CD4-positive, alpha-beta T cell treated with Interleukin-15 for 1 hour (primary cell): Measurements from ENCODE around the gene C1orf105.
"Not testable (repeated sequence)": the region's sequence is repeated elsewhere in the genome, so short reads cannot be mapped to it uniquely, and the experiment has no call there.

ENCODE experiments used
- DNase-seq: peaks from one replicate; pipeline ENCODE4 v3.0.0-alpha.2; 2020

Gene C1orf105

GRCh38 chr1:172492421-172492820 lies 71.9 kb downstream of the C1orf105 start:
- no peak for DNase-seq

GRCh38 chr1:172494166-172494565 lies 73.7 kb downstream of the C1orf105 start:
- no peak for DNase-seq

GRCh38 chr1:172496127-172496526 lies 75.6 kb downstream of the C1orf105 start:
- DNase-seq: not testable (repeated sequence)

DNA sequence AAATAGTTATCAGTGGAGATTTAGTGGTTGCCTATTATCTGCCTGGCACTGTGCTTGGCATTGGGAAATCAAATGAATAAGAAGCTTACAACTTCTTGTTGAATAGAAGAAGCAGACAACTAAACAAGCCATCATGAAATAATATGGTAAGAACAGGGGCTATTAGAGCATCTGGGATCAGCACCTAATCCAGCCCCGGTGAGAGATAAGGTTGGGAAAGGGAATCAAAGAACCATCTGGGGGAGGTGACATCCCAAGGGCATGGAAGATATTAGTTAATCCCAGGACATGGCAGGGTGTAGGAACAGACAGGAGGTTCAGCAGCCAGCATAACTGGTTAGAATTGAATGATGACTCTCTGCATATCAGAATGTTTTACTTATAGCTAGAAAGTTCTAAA lies 76.2 kb downstream of the C1orf105 start:
- DNase-seq: no peak

GRCh38 chr1:172497230-172497629 lies 76.7 kb downstream of the C1orf105 start:
- DNase-seq: no peak

DNA sequence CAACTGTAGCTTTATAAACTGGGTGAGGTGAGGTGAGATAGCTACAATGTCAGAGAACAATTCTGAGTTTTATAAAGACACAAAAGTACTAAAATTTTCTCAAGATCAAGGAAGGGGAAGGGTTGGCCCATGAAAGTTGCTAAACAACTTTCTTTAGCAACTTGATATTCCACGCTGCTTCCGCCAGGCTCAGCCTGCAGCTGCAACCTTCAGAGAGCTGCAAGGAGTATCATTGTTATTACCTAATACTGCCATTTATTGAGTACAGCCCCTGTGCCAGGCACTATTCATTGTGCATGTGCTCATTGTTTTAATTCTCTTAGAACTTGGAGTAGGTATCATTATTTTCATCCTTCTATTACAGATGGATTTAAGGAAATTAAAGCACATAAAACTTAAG lies 78.4 kb downstream of the C1orf105 start:
- no peak for DNase-seq

DNA sequence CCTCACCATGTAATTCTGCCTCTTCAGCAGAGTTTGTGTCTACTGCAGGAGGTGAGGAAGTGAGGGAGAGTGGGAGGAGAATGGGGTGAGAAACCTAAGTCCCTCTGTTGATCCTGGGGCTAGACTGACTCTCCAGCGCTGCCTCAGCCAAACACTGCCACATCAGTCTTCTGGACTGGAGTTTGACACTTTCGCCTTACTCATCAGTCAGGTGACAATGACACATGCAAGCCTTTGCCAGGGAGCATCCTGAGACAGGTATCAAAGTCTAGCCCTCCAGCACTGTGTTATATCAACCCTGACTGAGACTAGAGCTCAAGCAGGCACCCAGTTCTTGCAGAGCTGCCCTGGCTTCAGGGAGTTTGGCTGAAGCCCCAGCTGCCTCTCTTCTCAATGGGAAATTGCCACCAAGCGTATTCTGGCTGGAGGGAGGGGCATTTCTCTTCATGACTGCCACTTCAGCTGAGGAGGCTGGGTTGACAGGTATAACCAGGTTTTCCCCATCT lies 79.2 kb downstream of the C1orf105 start:
- DNase-seq: no peak

DNA sequence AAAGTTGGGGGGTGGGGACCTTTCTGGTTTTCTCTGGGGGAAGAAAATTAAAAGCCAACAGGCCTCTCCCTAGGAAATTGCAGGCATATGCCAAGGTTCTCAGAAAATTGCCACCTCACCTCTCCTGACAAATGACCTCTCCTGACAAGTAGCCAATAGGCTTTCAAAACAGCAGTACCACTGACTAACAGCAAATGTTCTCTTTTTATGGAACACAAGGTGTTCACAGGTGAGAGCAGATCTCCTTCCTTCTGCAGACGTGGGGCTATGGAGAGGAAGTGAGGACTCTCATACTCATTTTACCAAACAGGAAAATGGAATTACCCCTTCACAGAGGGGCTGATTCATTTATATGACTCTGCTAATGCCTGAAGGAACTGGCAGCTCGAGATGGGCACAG lies 79.7 kb downstream of the C1orf105 start:
- no peak for DNase-seq

GRCh38 chr1:172507741-172508140 lies 87.3 kb downstream of the C1orf105 start:
- DNase-seq: no peak

- no peak for DNase-seq
Measured at GRCh38 chr1:172510479-172510878, 90.0 kb downstream of the C1orf105 start.

DNA sequence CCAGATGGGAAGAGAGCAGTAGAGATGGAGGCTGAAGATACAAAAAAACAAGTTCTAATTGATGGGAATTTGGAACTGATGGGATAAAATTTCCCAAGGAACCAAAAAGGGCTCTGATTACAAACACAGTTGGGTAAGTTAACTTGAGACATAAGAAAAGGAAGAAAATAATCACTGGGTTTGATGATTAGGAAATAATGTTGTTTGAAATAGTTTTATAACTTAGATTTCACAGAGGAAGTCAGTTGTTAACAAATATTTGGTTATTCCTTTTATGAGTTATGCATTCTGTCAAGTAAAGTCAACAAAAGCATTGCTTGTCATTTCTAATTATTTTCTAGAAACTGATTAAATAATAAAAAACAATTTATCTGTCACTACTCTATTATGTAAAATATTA lies 92.1 kb downstream of the C1orf105 start:
- DNase-seq: no peak

GRCh38 chr1:172513479-172513878 lies 93.0 kb downstream of the C1orf105 start:
- DNase-seq: no peak

GRCh38 chr1:172514108-172514507 lies 93.6 kb downstream of the C1orf105 start:
- DNase-seq: no peak

- DNase-seq: no peak
Measured at GRCh38 chr1:172515436-172515835, 95.0 kb downstream of the C1orf105 start.

- DNase-seq: no peak
Measured at GRCh38 chr1:172515927-172516326, 95.4 kb downstream of the C1orf105 start.

GRCh38 chr1:172517081-172517480 lies 96.6 kb downstream of the C1orf105 start:
- DNase-seq: no peak

DNA sequence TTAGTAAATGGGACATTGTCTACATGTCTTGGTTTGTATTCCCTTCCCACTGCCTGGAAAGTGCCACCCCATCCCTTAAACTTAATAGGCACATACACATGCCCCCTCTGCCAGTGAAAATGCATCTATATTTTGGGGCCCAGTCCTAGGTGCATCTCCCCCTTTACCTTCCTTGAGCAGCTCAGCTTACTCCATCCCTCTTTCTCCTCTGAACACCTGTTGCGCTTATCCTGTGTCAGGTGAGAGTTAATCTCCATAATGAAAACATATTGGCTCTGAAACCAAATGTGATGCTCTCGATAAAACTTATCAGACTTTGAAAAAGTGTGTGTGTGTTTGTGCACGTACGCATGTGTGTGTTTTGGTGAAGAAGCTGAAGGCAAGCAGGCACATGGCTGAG lies 97.1 kb downstream of the C1orf105 start:
- no peak for DNase-seq
